ENCODE results near the gene ZNF765. TPM values are rescaled to one million over a fixed set of nuclear protein-coding genes. Genes with fewer than 3 reads are reported as not detected.

ZNF765 gene
- total and polyA plus RNA-seq, 9 of the 15 experiments (the other 6 are each of a cell fraction or from before 2014, with no cell fraction given) = 5.4 to 17.5 (median 9.6) TPM

- no peak for TF ChIP-seq SIX5 (IDR thresholded peaks at IDR 0.05; ENCODE audit: borderline replicate concordance in 1 of 2, insufficient read depth in 1 of 2, low read depth in 1 of 2, low read length in 2 of 2)
- TF ChIP-seq MLX (CRISPR knock-in tag; conservative IDR thresholded peaks at IDR 0.05) = no peak
- no peak for TF ChIP-seq THRAP3 (IDR thresholded peaks at IDR 0.05; ENCODE audit: borderline replicate concordance)
- no peak for TF ChIP-seq LARP7 (IDR thresholded peaks at IDR 0.05)
- no peak for TF ChIP-seq ZNF121 (CRISPR knock-in tag; conservative IDR thresholded peaks at IDR 0.05)
- TF ChIP-seq PHF21A (IDR thresholded peaks at IDR 0.05; ENCODE audit: borderline replicate concordance, low read depth) = no peak
- no peak for TF ChIP-seq GMEB1 (CRISPR knock-in tag; IDR thresholded peaks at IDR 0.05)
- no peak for TF ChIP-seq ZHX1 (conservative IDR thresholded peaks at IDR 0.05; ENCODE audit: low read length)
- no peak for TF ChIP-seq NUFIP1 (IDR thresholded peaks at IDR 0.05; ENCODE audit: partially characterized antibody)
- TF ChIP-seq CAMTA2 (CRISPR knock-in tag; conservative IDR thresholded peaks at IDR 0.05) = no peak
- TF ChIP-seq SAP30 (IDR thresholded peaks at IDR 0.05; ENCODE audit: borderline replicate concordance, insufficient read depth, low read depth, low read length, poor library complexity, severe bottlenecking) = peak; percentile 42
- no peak; the same call in 1 of the 2 replicates for TF ChIP-seq RB1 (IDR thresholded peaks at IDR 0.05; ENCODE audit: low read depth)
- no peak for TF ChIP-seq ZNF212 (CRISPR knock-in tag; IDR thresholded peaks at IDR 0.05)
- TF ChIP-seq POLR2G (IDR thresholded peaks at IDR 0.05; ENCODE audit: low read depth, low read length) = peak; percentile 87
- no peak for TF ChIP-seq SIN3B (IDR thresholded peaks at IDR 0.05; ENCODE audit: low read depth)
- peak; percentile 45 for TF ChIP-seq VEZF1 (CRISPR knock-in tag; IDR thresholded peaks at IDR 0.05)
- TF ChIP-seq EGR1 (conservative IDR thresholded peaks at IDR 0.05) = peak; percentile 45; the same call in 1 of the 2 replicates
- no peak for TF ChIP-seq ZNF184 (CRISPR knock-in tag; IDR thresholded peaks at IDR 0.05)
- TF ChIP-seq SLC30A9 (CRISPR knock-in tag; IDR thresholded peaks at IDR 0.05) = no peak
- TF ChIP-seq SOX6 (IDR thresholded peaks at IDR 0.05) = 0 out of 2 replicates have a peak, but pooled peaks have one; percentile 11
- no peak for TF ChIP-seq ZNF79 (CRISPR knock-in tag; IDR thresholded peaks at IDR 0.05; ENCODE audit: low read depth)
These were observed 36.6 kb downstream of the ZNF765 start, which contains the start of gene ZNF761 (continued) for GRCh38 chr19:53431399-53432087.
